Right renal cortex interstitium (tissue), 3 donors: ENCODE measurements around the gene CTSW. TPM values are rescaled to one million over a fixed set of nuclear protein-coding genes. Genes with fewer than 3 reads are reported as not detected.

Experiments
- DNase-seq, 3 donors: peaks; one replicate each; pipeline ENCODE4 v3.0.0-alpha.2; 2013; ENCODE audit warnings: low read depth in 3 of 3, low spot score in 2 of 3
- polyA plus RNA-seq, 3 donors: library from polyadenylated mRNA; unstranded; fragments of 120-200 nt; gene quantifications; one replicate each; pipeline ENCODE4 v1.2.1, GENCODE V29; 2013; ENCODE audit not compliant: insufficient read length in 3 of 3

Gene CTSW
- polyA plus RNA-seq, 3 donors: 1.0 to 1.2 (median 1.2) TPM

- DNase-seq: no peak
Observed at GRCh38 chr11:65855927-65856363, 23.7 kb upstream of the CTSW start.

GRCh38 chr11:65856689-65857499, 22.7 kb upstream of the CTSW start:
- no peak for DNase-seq

GRCh38 chr11:65857500-65857852, 22.2 kb upstream of the CTSW start:
- DNase-seq: no peak

GRCh38 chr11:65857853-65858680, 21.6 kb upstream of the CTSW start, which contains the start of gene CFL1:
CFL1 (minus strand) TSS chr11:65858180; CDS start chr11:65858099, 81 bp downstream.
- peak; percentile 86 to 92 (median 90) for DNase-seq

GRCh38 chr11:65858681-65859087, 21.0 kb upstream of the CTSW start:
- DNase-seq: no peak

GRCh38 chr11:65859095-65859811, 20.4 kb upstream of the CTSW start:
- DNase-seq: peak; percentile 88 to 96 (median 95)

GRCh38 chr11:65859812-65860277, 19.8 kb upstream of the CTSW start:
- DNase-seq: no peak

- DNase-seq: peak; percentile 90 to 93 (median 92)
Observed at GRCh38 chr11:65860278-65861164, 19.1 kb upstream of the CTSW start, which contains the start of gene MUS81. MUS81 (plus strand) TSS chr11:65860433; CDS start chr11:65860754, 321 bp downstream.

- no peak for DNase-seq
Observed at GRCh38 chr11:65861165-65861505, 18.5 kb upstream of the CTSW start.

- DNase-seq: no peak
Observed at GRCh38 chr11:65861533-65862183, 18.0 kb upstream of the CTSW start.

GRCh38 chr11:65862191-65862735, 17.4 kb upstream of the CTSW start:
- no peak for DNase-seq

- no peak for DNase-seq
Observed at GRCh38 chr11:65862941-65863888, 16.4 kb upstream of the CTSW start.

- DNase-seq: no peak
Observed at GRCh38 chr11:65863889-65864705, 15.5 kb upstream of the CTSW start.

GRCh38 chr11:65864706-65865471, 14.7 kb upstream of the CTSW start:
- no peak for DNase-seq

GRCh38 chr11:65865550-65866172, 14.0 kb upstream of the CTSW start:
- no peak for DNase-seq
